ENCODE measurements around the gene SYNE3. TPM values are rescaled to one million over a fixed set of nuclear protein-coding genes. Genes with fewer than 3 reads are reported as not detected.

The SYNE3 gene
- total and polyA plus RNA-seq, 10 of the 15 experiments (the other 5 are each of a cell fraction or from before 2014, with no cell fraction given) = 1.4 to 44.1 (median 13.4) TPM

DNA sequence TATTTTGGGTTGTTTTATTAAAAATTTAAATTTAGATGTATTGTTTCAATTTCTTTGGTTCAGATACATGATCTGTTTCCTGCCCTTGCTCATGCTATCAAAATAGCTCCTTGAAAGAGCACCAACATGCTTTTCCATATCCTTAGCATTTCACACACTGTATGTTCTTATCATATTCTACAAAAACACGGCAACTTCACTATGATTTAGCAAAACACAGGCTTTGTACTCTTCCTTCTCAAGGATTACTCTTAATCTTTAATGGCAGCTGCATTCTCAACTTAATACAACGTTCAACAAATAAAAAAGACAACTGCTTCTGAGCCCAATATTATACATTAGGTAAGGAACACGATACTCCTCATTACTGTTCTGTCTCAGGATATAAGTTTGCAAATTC lies 15.5 kb upstream of the SYNE3 start:
- Histone ChIP-seq H2AFZ (ENCODE audit: control insufficient read depth, low read depth, low read length) (no peak overlapping the region), H4K20me1 (ENCODE audit: control insufficient read depth, insufficient read depth) (0 out of 2 replicates have a peak, but pooled peaks cover 2% of the 10 kb centered on the region), H3K4me2 (ENCODE audit: control insufficient read depth, insufficient read depth) (peak overlapping the region; percentile 93), H3K9me3 (replicated peaks; ENCODE audit: control insufficient read depth, insufficient read depth, low read length) (no peaks in the 10 kb centered on the region), H3K4me1 (ENCODE audit: control insufficient read depth, insufficient read depth, low read length) (peaks cover 8% of the 10 kb centered on the region; the same call in 1 of the 2 replicates), H3K4me3 (peak overlapping the region; percentile 93), H3K27ac (ENCODE audit: control insufficient read depth, insufficient read depth) (0 out of 2 replicates have a peak overlapping the region, but pooled peaks have one; percentile 4), H3K36me3 (ENCODE audit: control insufficient read depth in 2 of 2, insufficient read depth in 2 of 2, low read length in 1 of 2) (no peaks in the 10 kb centered on the region; a peak in 1 of 4 replicates), H3K27me3 (replicated peaks in 1 of 2; ENCODE audit: control insufficient read depth in 2 of 2, insufficient read depth in 2 of 2, low read length in 1 of 2) (no peaks in the 10 kb centered on the region), H3K9ac (ENCODE audit: control insufficient read depth, insufficient read depth, low read length) (peak overlapping the region; percentile 91), H3K79me2 (ENCODE audit: control insufficient read depth, insufficient read depth, low read length) (peaks cover 59% of the 10 kb centered on the region)
- DNase-seq (ENCODE audit: low read depth, low spot score) (no peak), FAIRE-seq (no peak), ATAC-seq (no peak)
- WGBS (ENCODE audit: insufficient coverage, insufficient replicate concordance, low lambda C conversion rate, missing lambda C conversion rate) = 0% methylated on average over 3 of the region's 3 CpGs
- POLR2A ChIA-PET = interaction anchor here (1.0 kb wide), 2 partner anchors 11 to 37 kb away, joined by 3 read pairs; no protein-coding TSS in a partner anchor
- intact Hi-C loops (cut with micrococcal nuclease; ENCODE audit: unreplicated experiment) = loop anchor here (5.0 to 10.0 kb wide), 2 partner anchors 35 to 377 kb away; partner anchors contain the start of gene DICER1
- in situ Hi-C loops (cut with MboI) = loop anchor here (5.0 kb wide), 1 partner anchor 90 kb away; no protein-coding TSS in a partner anchor
- TF ChIP-seq EGR1 (IDR thresholded peaks at IDR 0.05; ENCODE audit: borderline replicate concordance in 1 of 2, low read depth in 2 of 2, low read length in 2 of 2) (no peak), RB1 (IDR thresholded peaks at IDR 0.05; ENCODE audit: borderline replicate concordance) (no peak), FOXK2 (IDR thresholded peaks at IDR 0.05) (no peak), DPF2 (IDR thresholded peaks at IDR 0.05) (no peak), NBN (IDR thresholded peaks at IDR 0.05) (no peak), SMAD1 (IDR thresholded peaks at IDR 0.05; ENCODE audit: low read depth, partially characterized antibody) (no peak), CBFB (IDR thresholded peaks at IDR 0.05; ENCODE audit: low read depth) (no peak), HDAC2 (IDR thresholded peaks at IDR 0.05) (no peak), GATAD2B (conservative IDR thresholded peaks at IDR 0.05; ENCODE audit: low read depth) (no peak), MTA3 (IDR thresholded peaks at IDR 0.05; ENCODE audit: borderline replicate concordance, low read length) (no peak), MTA2 (IDR thresholded peaks at IDR 0.05; ENCODE audit: low read depth) (no peak), JUNB (IDR thresholded peaks at IDR 0.05) (no peak), LARP7 (IDR thresholded peaks at IDR 0.05) (no peak), FOXM1 (IDR thresholded peaks at IDR 0.05; ENCODE audit: low read depth, low read length) (no peak), SUPT20H (IDR thresholded peaks at IDR 0.05; ENCODE audit: borderline replicate concordance, control insufficient read depth, low read depth, low read length) (no peak)
- SMC1A ChIA-PET (ENCODE audit: uncharacterized antibody, unreplicated experiment) = interaction anchor here (0.7 to 4.0 kb wide), 6 partner anchors 14 to 105 kb away, joined by 3 to 25 read pairs (median 8); no protein-coding TSS in a partner anchor
- no TSS peak for BruUV-seq (replicated peaks)
- CTCF ChIA-PET = interaction anchor here (0.6 to 12.1 kb wide), 6 partner anchors 9 to 931 kb away, joined by 3 to 118 read pairs (median 6); no protein-coding TSS in a partner anchor
- RAD21 ChIA-PET (ENCODE audit: unreplicated experiment) = interaction anchor here (0.8 to 9.8 kb wide), 5 partner anchors 12 to 88 kb away, joined by 3 to 171 read pairs (median 4); no protein-coding TSS in a partner anchor

Data from GM12878 (cell line).